ENCODE measurements around the gene TRHDE. TPM values are rescaled to one million over a fixed set of nuclear protein-coding genes. Genes with fewer than 3 reads are reported as not detected.

The TRHDE gene
- total and polyA plus RNA-seq, 9 of the 15 experiments (the other 6 are each of a cell fraction or from before 2014, with no cell fraction given), result 0.03 to 0.29 (median 0.09) TPM

DNA sequence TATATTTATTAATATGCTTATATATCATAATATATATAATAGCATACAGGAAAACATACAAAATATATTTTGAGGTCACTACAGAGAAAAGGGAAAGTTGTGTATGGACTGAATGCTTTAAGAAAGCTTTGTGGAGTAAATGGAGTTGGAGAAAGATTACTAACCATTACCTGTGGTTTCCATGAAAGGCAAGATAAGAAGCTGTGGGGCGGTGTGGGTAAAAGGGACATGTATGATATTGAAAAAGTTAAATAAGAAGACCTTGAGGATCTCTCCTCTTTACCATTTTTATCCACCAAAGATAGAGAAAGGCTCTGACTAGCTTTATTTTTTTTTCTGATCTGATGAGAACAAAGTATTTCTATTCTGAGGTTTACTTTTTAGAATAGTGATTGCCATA lies 404.4 kb downstream of the TRHDE start:
- no peak for TF ChIP-seq CEBPB (tag; IDR thresholded peaks at IDR 0.05)
- TF ChIP-seq SNRNP70 (optimal IDR thresholded peaks at IDR 0.05; ENCODE audit: low read depth, low read length), result no peak
- no peak for TF ChIP-seq MTA1 (IDR thresholded peaks at IDR 0.05; ENCODE audit: borderline replicate concordance)
- ATAC-seq (no peak), DNase-seq (ENCODE audit: extremely low read depth in 1 of 4, low spot score in 3 of 4) (no peak), FAIRE-seq (no peak)
- no peaks in the 10 kb centered on the region for H3K9me1 ChIP-seq (ENCODE audit: control insufficient read depth, insufficient read depth, low read length)
- in situ Hi-C loops (cut with MboI), result no loop called here
- no peaks in the 10 kb centered on the region for H3K36me3 ChIP-seq (ENCODE audit: control insufficient read depth, insufficient read depth, low read length)
- no peak overlapping the region for H3K4me3 ChIP-seq
- no peaks in the 10 kb centered on the region for H3K4me1 ChIP-seq (replicated peaks in 1 of 2; ENCODE audit: control insufficient read depth in 2 of 2, insufficient read depth in 2 of 2, low read length in 2 of 2)
- WGBS (ENCODE audit: insufficient coverage, low coverage, missing lambda C conversion rate), result 0% methylated on average over 1 of the region's 1 CpG
- H3K9ac ChIP-seq (ENCODE audit: insufficient read depth in 1 of 2, low read depth in 2 of 2, low read length in 2 of 2), result no peak overlapping the region
- BruUV-seq (replicated peaks), result no TSS peak
- intact Hi-C loops (cut with micrococcal nuclease), result no loop called here
- H3K9me3 ChIP-seq (replicated peaks; ENCODE audit: control insufficient read depth, insufficient read depth, low read depth, low read length), result no peaks in the 10 kb centered on the region
- no peak overlapping the region for H3K4me2 ChIP-seq (ENCODE audit: insufficient read depth, low read length)
- ChIA-PET POLR2A (no interaction called here), CTCF (ENCODE audit: low intra/inter-chr PET ratio) (no interaction called here)
- no peaks in the 10 kb centered on the region for H3K79me2 ChIP-seq (ENCODE audit: control insufficient read depth, insufficient read depth, low read length)
- no peak overlapping the region for H2AFZ ChIP-seq (ENCODE audit: low read depth, low read length)
- no peak overlapping the region for H3K27ac ChIP-seq (ENCODE audit: extremely low read depth, low read depth, low read length)
- no peaks in the 10 kb centered on the region for H4K20me1 ChIP-seq (replicated peaks; ENCODE audit: control insufficient read depth, insufficient read depth, low read length)
- H3K27me3 ChIP-seq (ENCODE audit: control insufficient read depth in 2 of 2, insufficient read depth in 2 of 2, low read length in 2 of 2), result no peaks in the 10 kb centered on the region

- Histone ChIP-seq H3K4me2 (ENCODE audit: insufficient read depth, low read length) (no peak overlapping the region), H3K4me3 (no peak overlapping the region), H3K79me2 (ENCODE audit: control insufficient read depth, insufficient read depth, low read length) (no peaks in the 10 kb centered on the region), H2AFZ (ENCODE audit: low read depth, low read length) (no peak overlapping the region), H3K36me3 (ENCODE audit: control insufficient read depth, insufficient read depth, low read length) (no peaks in the 10 kb centered on the region), H3K4me1 (replicated peaks in 1 of 2; ENCODE audit: control insufficient read depth in 2 of 2, insufficient read depth in 2 of 2, low read length in 2 of 2) (no peaks in the 10 kb centered on the region), H3K27ac (ENCODE audit: extremely low read depth, low read depth, low read length) (no peak overlapping the region), H3K27me3 (ENCODE audit: control insufficient read depth in 2 of 2, insufficient read depth in 2 of 2, low read length in 2 of 2) (no peaks in the 10 kb centered on the region), H4K20me1 (replicated peaks; ENCODE audit: control insufficient read depth, insufficient read depth, low read length) (no peaks in the 10 kb centered on the region), H3K9me3 (replicated peaks; ENCODE audit: control insufficient read depth, insufficient read depth, low read depth, low read length) (no peaks in the 10 kb centered on the region), H3K9ac (ENCODE audit: insufficient read depth in 1 of 2, low read depth in 2 of 2, low read length in 2 of 2) (no peak overlapping the region), H3K9me1 (ENCODE audit: control insufficient read depth, insufficient read depth, low read length) (no peaks in the 10 kb centered on the region)
- CTCF ChIA-PET (ENCODE audit: low intra/inter-chr PET ratio), result no interaction called here
- intact Hi-C loops (cut with micrococcal nuclease) (no loop called here), in situ Hi-C loops (cut with MboI) (no loop called here)
- FAIRE-seq, result no peak
- BruUV-seq (replicated peaks), result no TSS peak
- TF ChIP-seq ZNF311 (CRISPR knock-in tag; IDR thresholded peaks at IDR 0.05) (no peak), NR0B1 (IDR thresholded peaks at IDR 0.05; ENCODE audit: partially characterized antibody) (no peak), ZNF224 (CRISPR knock-in tag; IDR thresholded peaks at IDR 0.05) (no peak), RBM14 (IDR thresholded peaks at IDR 0.05; ENCODE audit: borderline replicate concordance, insufficient read depth, low read depth, low read length) (no peak), HIVEP1 (CRISPR knock-in tag; IDR thresholded peaks at IDR 0.05) (no peak), ERF (CRISPR knock-in tag; IDR thresholded peaks at IDR 0.05) (no peak), ASH1L (IDR thresholded peaks at IDR 0.05; ENCODE audit: borderline replicate concordance, low read depth, partially characterized antibody) (no peak), CTBP1 (IDR thresholded peaks at IDR 0.05; ENCODE audit: borderline replicate concordance) (no peak), SMAD4 (CRISPR knock-in tag; conservative IDR thresholded peaks at IDR 0.05) (no peak), DDX20 (tag; IDR thresholded peaks at IDR 0.05; ENCODE audit: low read depth) (no peak), ZNF444 (CRISPR knock-in tag; IDR thresholded peaks at IDR 0.05) (no peak)
- TF ChIP-seq, protein P1, sequence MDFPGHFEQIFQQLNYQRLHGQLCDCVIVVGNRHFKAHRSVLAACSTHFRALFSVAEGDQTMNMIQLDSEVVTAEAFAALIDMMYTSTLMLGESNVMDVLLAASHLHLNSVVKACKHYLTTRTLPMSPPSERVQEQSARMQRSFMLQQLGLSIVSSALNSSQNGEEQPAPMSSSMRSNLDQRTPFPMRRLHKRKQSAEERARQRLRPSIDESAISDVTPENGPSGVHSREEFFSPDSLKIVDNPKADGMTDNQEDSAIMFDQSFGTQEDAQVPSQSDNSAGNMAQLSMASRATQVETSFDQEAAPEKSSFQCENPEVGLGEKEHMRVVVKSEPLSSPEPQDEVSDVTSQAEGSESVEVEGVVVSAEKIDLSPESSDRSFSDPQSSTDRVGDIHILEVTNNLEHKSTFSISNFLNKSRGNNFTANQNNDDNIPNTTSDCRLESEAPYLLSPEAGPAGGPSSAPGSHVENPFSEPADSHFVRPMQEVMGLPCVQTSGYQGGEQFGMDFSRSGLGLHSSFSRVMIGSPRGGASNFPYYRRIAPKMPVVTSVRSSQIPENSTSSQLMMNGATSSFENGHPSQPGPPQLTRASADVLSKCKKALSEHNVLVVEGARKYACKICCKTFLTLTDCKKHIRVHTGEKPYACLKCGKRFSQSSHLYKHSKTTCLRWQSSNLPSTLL (IDR thresholded peaks at IDR 0.05), result no peak
- DNase-seq (ENCODE audit: extremely low read depth in 1 of 4, low spot score in 3 of 4), result no peak
- POLR2A ChIA-PET, result no interaction called here
- no peak for ATAC-seq
These were observed 405.0 kb downstream of the TRHDE start for GRCh38 chr12:72677139-72677538.
